GM18858 (cell line): ENCODE measurements around the gene NOTCH2.

Experiments used
- ATAC-seq: cut with Tn5 transposase; IDR thresholded peaks from one replicate; pipeline ENCODE4 v1.9.1; 2021; ENCODE audit not compliant: unreplicated experiment

NOTCH2 gene

DNA sequence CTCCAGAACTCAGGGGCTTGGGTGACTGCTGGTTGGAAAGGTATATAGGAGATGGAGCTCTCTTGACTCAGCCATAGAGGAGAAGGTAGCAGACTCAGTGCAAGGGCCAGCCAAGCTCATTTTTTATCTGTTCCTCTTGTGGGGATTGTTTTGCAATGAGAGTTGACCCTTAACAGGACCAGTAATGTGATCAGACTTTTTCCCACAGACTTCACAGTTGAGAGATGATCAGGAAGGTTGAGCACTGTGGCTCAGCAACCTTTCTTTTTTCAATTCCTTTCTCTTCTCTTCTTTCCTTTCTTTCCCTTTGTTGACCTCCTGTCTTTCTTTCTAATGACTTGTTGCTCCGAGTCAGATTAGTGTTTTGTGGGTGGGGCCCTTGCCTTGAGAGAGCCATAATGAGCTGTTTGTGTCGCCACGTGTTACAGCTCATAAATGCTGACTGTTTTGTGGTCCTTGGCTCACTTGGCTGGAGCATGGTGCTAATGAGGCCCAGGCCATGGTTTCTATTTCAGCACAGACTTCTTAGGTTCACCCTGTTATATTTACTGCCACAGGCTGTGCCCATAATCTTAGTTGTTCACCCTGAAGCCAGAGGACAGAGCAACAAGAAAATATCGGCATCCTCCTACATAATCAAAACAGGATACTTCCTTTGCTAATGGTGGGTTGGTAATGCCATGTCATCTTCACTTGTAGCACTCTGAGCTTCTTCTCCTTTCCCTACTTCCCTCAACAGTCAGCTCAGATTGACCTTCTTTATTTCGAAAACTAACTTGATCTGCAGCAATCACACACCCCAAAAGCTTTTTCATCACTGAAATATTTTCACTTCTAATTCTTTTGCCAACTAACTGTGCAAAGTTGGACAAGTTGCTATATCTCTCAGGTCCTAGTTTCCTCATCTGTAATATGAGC, 187.1 kb downstream of the NOTCH2 start:
- no peak for ATAC-seq

DNA sequence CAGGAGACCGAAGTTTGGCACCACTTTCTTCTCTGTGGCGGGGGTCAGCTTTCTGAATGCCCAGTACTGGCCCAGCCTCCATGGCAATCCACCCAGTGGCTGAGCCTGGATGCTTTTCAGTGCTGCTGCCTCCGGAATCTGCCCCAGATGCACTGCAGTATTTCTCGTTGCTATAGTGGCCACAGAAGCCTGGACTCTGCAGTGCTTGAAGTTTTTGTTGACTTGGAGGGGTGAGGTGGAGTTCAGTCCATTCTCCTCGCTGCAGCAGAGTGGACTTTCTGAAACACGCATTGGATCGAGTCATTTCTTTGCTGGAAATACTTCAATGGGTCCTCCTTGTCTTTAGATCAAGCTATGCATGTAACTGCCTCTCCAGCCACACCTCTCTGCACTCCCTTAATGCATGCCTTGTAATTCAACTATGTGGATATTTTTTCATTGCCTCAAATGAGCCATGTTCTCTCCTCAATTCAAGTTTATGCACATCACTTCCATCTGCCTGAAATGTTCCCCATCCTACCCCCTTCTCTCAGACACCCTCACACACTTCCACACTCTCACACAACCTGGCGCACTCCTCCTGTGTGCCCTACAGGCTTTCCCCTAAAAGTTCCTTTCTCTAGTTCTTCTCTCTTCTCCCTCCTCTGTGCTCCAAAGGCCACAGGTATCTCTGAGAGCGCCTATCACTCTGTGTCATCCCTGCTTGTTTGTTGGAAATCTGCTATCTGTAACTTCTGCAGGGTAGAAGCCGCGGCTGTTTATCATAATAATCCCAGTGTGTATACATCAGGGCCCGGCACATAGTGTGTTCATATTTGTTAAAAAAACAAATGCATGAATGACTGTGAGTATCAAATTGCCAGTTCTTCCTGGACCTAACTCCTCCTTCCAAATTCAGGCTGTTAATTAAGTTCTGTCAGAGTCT, 189.7 kb downstream of the NOTCH2 start:
- ATAC-seq = no peak

DNA sequence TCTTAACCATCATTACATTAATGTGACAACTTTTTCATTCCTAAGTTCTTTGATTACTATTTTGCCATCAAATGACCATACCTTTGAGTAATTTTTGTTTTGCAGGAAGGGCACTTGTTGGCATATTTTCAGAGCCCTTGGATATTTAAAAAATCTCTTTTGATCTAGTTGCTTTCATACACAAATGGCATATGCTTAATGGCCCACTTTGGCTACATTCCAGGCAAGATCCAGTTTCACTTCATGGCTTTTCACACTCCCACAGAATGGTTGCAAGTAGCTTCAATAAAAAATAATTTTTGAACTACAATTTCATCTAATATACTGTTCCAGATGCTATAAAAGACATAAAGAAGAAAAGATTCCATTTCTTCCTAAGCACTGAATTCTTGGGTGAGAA, 191.3 kb downstream of the NOTCH2 start:
- ATAC-seq = no peak

DNA sequence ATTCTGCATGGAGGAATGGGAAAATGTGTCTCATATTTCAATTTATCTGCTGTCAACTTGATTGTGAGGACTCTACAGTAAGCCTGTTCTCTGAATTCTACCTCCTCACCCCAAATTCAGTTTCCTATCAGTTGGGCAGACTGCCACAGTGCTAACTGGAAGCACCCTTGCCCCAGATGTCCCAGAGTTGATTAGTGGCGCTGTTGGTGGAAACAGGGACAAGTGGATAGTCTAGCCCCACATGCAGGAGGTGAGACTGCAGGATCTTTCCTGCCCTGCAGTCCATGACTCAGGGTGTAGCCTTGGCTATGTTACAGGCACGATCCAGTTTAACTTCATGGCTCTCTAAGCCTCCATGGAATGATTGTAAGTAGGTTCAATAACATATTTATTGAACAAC, 195.3 kb downstream of the NOTCH2 start:
- no peak for ATAC-seq

DNA sequence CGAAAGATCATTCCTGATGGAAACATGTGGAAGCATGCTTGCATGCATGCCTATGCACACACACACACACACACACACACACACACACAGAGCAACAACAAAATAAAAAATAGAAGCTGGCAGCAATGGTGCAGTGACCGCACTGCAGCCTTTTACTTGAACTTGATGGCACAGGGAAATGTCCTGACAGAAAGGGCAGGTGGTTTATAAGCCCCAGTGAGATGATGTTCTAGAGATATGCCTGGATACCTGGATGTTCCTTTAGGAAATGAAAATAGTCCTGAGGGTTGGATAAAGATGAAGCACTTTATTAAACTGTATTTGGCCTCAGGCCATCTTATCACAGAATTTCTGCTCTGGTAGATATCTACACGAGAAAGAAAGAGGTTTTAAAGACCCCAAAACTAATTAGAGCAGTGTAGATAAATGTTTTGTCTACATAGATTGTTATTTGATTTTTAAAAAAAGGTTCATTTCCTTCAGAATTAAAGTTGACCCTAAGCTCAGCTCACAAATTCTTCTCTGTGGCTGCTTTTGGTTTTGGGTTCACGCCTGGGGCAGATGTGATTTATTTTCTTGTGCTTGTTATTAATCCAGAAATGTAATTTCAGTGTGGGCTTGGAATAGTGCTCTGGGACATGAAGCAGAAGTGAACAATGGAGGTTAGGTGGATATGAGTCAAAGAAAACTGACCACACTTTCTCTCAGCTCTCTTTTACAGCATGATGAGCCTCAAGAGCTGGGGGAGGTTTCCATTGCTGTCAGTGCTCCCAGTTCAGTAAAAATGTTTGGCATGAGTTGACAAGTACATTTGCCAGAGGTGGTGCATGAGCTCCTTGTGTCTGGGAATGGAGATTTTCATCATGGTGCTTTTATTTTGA, 196.1 kb downstream of the NOTCH2 start:
- ATAC-seq = no peak

DNA sequence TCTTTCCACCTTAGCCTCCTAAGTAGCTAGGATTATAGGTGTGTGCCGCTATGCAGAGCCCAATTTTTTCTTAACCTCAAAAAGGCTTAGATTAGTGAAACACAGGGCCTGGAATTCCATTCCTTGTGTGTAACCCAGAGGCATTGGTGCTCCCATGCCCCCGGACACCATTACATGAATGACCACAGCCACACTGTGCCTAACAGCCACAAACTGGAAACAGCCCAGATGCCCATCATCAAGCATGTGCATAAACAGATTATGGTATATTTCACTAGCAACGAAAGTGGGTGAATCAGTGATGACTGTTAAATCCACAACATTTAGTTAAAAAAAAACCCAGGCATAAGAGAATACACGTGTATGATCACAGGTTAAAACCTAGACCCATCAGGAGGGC, 197.6 kb downstream of the NOTCH2 start:
- ATAC-seq = no peak

DNA sequence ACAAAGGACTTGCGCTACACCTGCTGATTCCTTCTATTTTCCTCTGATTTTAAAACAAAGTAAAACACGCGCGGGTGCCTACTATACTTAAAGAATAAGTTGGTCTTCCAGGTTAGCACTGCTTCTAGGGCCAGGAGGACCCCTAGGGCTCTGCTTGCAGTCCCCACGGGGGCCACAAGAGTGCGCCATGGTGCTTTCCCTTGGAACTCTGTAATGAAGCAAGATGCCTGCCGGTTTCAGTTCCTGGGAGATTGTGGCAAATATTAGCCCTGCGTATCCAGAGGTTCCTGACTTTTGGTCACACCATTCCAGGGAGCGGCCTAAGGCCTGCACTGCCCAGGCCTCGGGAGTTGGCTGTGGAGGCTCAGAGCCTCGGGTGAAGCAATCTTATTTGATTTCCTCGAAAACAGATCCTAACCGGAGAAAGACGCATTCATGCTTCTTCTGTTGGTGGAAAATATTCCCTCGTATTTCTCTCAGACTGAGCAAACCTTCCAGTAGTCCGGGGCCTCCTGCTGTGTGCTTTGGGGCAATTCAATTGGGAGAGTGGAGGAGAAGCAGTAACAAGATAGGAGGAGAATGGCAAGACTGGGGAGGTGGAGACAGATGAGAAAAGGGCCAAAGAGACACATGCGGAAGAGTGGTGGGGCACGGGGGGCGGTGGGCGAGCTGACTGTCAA, 198.4 kb downstream of the NOTCH2 start:
- no peak for ATAC-seq

DNA sequence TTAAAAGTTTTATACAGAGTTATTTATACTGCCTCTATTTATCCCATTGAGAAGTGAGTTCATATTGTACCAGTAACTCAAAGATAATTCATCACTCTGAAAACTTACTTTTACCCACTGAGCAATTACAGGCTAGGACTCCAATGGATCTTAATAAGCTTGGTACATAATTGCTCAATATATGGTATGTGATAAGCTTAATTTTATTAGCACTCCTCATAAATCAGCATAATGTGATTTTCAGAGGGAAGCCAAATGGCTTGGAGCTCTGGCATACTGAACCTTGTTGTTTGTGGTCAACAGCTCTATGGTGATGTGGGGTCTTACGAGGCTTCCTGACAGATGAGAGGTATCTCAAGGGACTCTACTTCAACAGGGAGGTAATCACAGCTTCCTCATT, 199.5 kb downstream of the NOTCH2 start:
- ATAC-seq = no peak

DNA sequence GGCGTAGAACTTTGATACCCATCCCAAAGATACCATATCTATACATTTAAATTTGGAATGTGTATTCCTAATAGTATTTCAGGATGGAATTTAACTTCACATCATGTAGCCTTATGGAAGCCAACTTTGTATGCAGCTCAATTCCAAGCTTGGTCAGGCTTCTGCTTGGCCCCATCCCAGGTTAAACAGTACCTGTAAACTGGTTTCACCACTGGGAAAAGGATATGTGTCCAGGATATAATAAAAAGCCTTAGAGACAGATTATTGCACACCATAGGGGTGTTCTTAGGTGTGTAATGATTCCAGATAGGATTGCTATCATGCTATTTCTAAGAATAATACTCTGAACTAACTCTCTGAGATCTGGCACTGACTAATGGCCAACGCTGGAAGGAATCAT, 201.3 kb downstream of the NOTCH2 start:
- ATAC-seq = no peak

DNA sequence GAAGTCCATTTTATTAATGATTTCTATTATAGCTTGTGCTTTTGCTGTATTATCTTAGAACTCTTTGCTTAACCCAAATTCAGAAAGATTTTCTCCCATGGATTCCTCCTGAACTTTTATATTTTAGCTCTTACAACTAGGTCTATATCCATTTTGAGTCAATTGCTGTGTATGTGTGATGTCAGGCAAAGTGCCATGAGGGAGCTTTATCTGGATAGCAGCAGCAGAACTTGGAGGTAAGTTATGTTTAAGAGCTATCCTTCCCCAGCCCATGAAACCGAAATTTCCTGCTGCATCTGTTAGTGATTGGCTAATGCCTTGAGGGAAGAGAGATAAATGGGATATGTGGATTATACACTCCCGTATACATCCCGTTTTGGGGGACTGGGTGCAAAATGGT, 203.0 kb downstream of the NOTCH2 start:
- ATAC-seq = no peak

DNA sequence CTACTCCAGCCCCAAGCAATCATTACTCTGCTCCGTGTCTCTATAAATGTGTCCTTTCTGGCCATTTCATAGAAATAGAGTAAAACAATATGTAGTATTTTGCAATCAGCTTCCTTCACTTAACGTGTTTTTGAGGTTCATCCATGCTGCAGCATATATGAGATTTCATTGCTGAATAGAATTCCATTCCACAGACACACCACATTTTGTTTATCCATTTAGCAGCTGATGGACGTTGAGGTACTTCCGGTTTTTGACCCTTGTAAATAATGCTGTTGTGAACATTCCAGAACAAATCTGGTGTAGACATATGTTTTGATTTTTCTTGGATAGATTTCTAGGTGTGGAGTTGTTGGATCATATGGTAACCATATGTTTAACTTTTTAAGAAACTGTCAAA, 203.8 kb downstream of the NOTCH2 start:
- no peak for ATAC-seq

DNA sequence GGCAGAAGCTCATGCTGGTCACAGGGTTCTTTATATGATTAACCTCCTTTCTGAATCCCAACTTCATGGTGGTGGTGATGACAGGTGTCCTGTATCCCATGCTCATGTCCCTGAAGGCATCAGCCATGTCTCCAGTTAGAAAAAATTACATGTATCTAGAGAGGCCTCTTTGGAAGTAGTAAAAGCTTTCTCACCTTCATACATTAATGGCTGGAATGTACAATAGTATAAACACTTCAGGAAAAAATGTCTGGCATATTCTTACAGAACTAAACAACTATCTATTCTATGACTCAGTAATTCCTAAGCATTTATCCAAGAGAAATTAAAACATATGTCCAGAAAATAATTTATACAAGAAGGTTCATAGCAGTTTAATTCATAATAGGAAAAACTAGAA, 207.2 kb downstream of the NOTCH2 start:
- no peak for ATAC-seq
